ENCODE data around the gene HSDL2. TPM values are rescaled to one million over a fixed set of nuclear protein-coding genes. Genes with fewer than 3 reads are reported as not detected.

The HSDL2 gene
- total and polyA plus RNA-seq, 2 of the 4 experiments (the other 2 are of a cell fraction) = 17.7 to 65.8 TPM

- H3K4me2 ChIP-seq (ENCODE audit: low read depth, low read length) = no peak overlapping the region
- dilution Hi-C loops (cut with HindIII; ENCODE audit: low sequenced_read_pairs, unreplicated experiment) = no loop called here
- no peak overlapping the region for H3K27ac ChIP-seq (ENCODE audit: insufficient read depth, low read length)
- H3K14ac ChIP-seq (replicated peaks; ENCODE audit: low read depth, low read length) = no peak overlapping the region
- H3K56ac ChIP-seq (ENCODE audit: extremely low read depth, insufficient read depth, low read length) = no peak overlapping the region
- H2BK20ac ChIP-seq (ENCODE audit: low read depth, low read length) = no peak overlapping the region
- no peak overlapping the region for H4K91ac ChIP-seq (ENCODE audit: insufficient read depth, low read depth, low read length)
- H3K9me1 ChIP-seq (ENCODE audit: insufficient read depth, low read length) = peaks cover 3% of the 10 kb centered on the region; the same call in 1 of the 2 replicates
- H3K4ac ChIP-seq (ENCODE audit: low read depth, low read length) = no peak overlapping the region
- peaks cover 9 to 36% of the 10 kb centered on the region in 2 experiments; a peak in 3 of 4 replicates for H3K79me1 ChIP-seq (ENCODE audit: low read depth in 1 of 2, low read length in 2 of 2)
- no peak overlapping the region for H4K5ac ChIP-seq (ENCODE audit: low read depth, low read length)
- peaks cover 5% of the 10 kb centered on the region for H3K9me3 ChIP-seq (ENCODE audit: control insufficient read depth, insufficient read depth, low read length)
- H2BK15ac ChIP-seq (ENCODE audit: low read depth, low read length) = no peak overlapping the region
- H3K4me1 ChIP-seq (ENCODE audit: control insufficient read depth, insufficient read depth, low read length) = peaks cover 6% of the 10 kb centered on the region
- no peak overlapping the region for H3K4me3 ChIP-seq (ENCODE audit: insufficient read depth, low read depth, low read length)
- no peak overlapping the region for H3K18ac ChIP-seq (ENCODE audit: low read depth, low read length)
- no peak overlapping the region for H2AFZ ChIP-seq (replicated peaks; ENCODE audit: low read length, poor library complexity)
- no peaks in the 10 kb centered on the region; the same call in 1 of the 2 replicates for H4K20me1 ChIP-seq (ENCODE audit: insufficient read depth, low read length)
- no peak overlapping the region for H3K9ac ChIP-seq (ENCODE audit: low read depth, low read length)
- WGBS, 2 experiments (ENCODE audit: extremely low coverage in 2 of 2, insufficient read length in 1 of 2) = no CpG with 5 or more reads among the region's 4 CpGs
- H2AK5ac ChIP-seq (ENCODE audit: low read depth, low read length) = no peak overlapping the region
- TF ChIP-seq CHD1 (IDR thresholded peaks at IDR 0.05; ENCODE audit: low read depth, low read length) (no peak), RAD21 (IDR thresholded peaks at IDR 0.05; ENCODE audit: low read length) (no peak), RFX5 (IDR thresholded peaks at IDR 0.05; ENCODE audit: low read depth, low read length) (no peak)
- H2AK9ac ChIP-seq (replicated peaks; ENCODE audit: low read depth, low read length, poor library complexity) = no peak overlapping the region
- H3K36me3 ChIP-seq (ENCODE audit: control insufficient read depth, insufficient read depth, low read length) = peaks cover 7% of the 10 kb centered on the region; the same call in 1 of the 2 replicates
- DNase-seq (no peak), ATAC-seq (ENCODE audit: low read depth) (no peak)
- in situ Hi-C loops (cut with MboI; ENCODE audit: low sequenced_read_pairs) = no loop called here
- intact Hi-C loops (cut with micrococcal nuclease) = no loop called here
- BruUV-seq (replicated peaks) = no TSS peak
- no peaks in the 10 kb centered on the region for H3K27me3 ChIP-seq (ENCODE audit: control insufficient read depth, insufficient read depth, low read length)
- H2BK120ac ChIP-seq (ENCODE audit: low read depth, low read length) = no peak overlapping the region
- POLR2A ChIA-PET (ENCODE audit: unreplicated experiment) = no interaction called here
- H4K8ac ChIP-seq (ENCODE audit: low read depth in 2 of 2, low read length in 2 of 2) = no peak overlapping the region
- no peak overlapping the region for H2BK5ac ChIP-seq (ENCODE audit: low read depth, low read length, poor library complexity, severe bottlenecking)
- no peak overlapping the region for H3K23ac ChIP-seq (ENCODE audit: low read depth, low read length)
- CTCF ChIA-PET = interaction anchor here (0.7 to 1.6 kb wide), 2 partner anchors 39 to 289 kb away, joined by 5 to 6 read pairs; no protein-coding TSS in a partner anchor
Observed at GRCh38 chr9:112403614-112404201, 23.8 kb downstream of the HSDL2 start.
